Mononuclear cell (primary cell): ENCODE data around the gene SNX5. TPM values are rescaled to one million over a fixed set of nuclear protein-coding genes. Genes with fewer than 3 reads are reported as not detected.

Source experiments
- total RNA-seq: library from RNA; depleted of rRNA; stranded (reverse); fragments of >200 nt; gene quantifications from one replicate; pipeline ENCODE4 v1.2.3, GENCODE V29; 2012

The SNX5 gene
- total RNA-seq, 1 donor = 75.1 TPM

Other genes with a start within 250 kb of the SNX5 start
- gene MGME1, start 224 bp upstream of the SNX5 start, total RNA-seq = 6.3 TPM
- not detected for gene OVOL2, start 89.1 kb upstream of the SNX5 start, total RNA-seq
- 6.4 TPM for gene KAT14, start 169.1 kb upstream of the SNX5 start, total RNA-seq
- 14.5 TPM for gene PET117, start 169.1 kb upstream of the SNX5 start, total RNA-seq